OCI-LY1 (cell line): ENCODE data around the gene MTUS2.
A peak's percentile ranks its signal among the peaks of the same experiment; 100 is the strongest.

Experiments
- H2AFZ ChIP-seq: fragments of 200-600 bp; sonication (generic), shearing (Covaris generic); 2 replicates; pipeline ENCODE4 v1.6.0; 2014; ENCODE audit warnings: antibody characterized with exemption, mild to moderate bottlenecking, low read length
- H3F3A ChIP-seq: fragments of 200-600 bp; sonication (generic), shearing (Covaris generic); 2 replicates; pipeline ENCODE4 v1.6.0; 2014; ENCODE audit warnings: mild to moderate bottlenecking, antibody characterized with exemption, low read length, moderate library complexity; ENCODE audit not compliant: insufficient read depth
- H3K27ac ChIP-seq: fragments of 200-600 bp; sonication (generic); 2 replicates; pipeline ENCODE4 v1.5.1; 2014; ENCODE audit warnings: low read length, mixed run types, mild to moderate bottlenecking, low read depth; ENCODE audit not compliant: poor library complexity, severe bottlenecking
- H3K27me3 ChIP-seq: fragments of 200-600 bp; sonication (generic); 2 replicates; pipeline ENCODE4 v1.6.0; 2014; ENCODE audit warnings: antibody characterized with exemption, mild to moderate bottlenecking, low read length, moderate library complexity; ENCODE audit not compliant: insufficient read depth
- H3K36me3 ChIP-seq: fragments of 200-600 bp; sonication (generic); 2 replicates; pipeline ENCODE4 v1.6.1; 2014; ENCODE audit warnings: mild to moderate bottlenecking, antibody characterized with exemption, low read length, moderate library complexity, mixed read lengths; ENCODE audit not compliant: insufficient read depth
- H3K4me1 ChIP-seq: fragments of 200-600 bp; sonication (generic); 2 replicates; pipeline ENCODE4 v1.5.1; 2014; ENCODE audit warnings: mild to moderate bottlenecking, low read length, moderate library complexity; ENCODE audit not compliant: insufficient read depth, severe bottlenecking
- H3K4me2 ChIP-seq: fragments of 200-600 bp; sonication (generic), shearing (Covaris generic); 2 replicates; pipeline ENCODE4 v1.6.1; 2014; ENCODE audit warnings: low read length
- H3K4me3 ChIP-seq: fragments of 200-600 bp; sonication (generic); 2 replicates; pipeline ENCODE4 v1.5.1; 2014; ENCODE audit warnings: low read length, low read depth, mild to moderate bottlenecking, mixed read lengths; ENCODE audit not compliant: poor library complexity, severe bottlenecking
- H3K79me2 ChIP-seq: fragments of 200-600 bp; shearing (Covaris generic); 2 replicates; pipeline ENCODE4 v1.6.1; 2016; ENCODE audit warnings: mixed run types, low read length, mixed read lengths; ENCODE audit not compliant: insufficient read depth
- H3K9ac ChIP-seq: fragments of 200-600 bp; sonication (generic), shearing (Covaris generic); 2 replicates; pipeline ENCODE4 v1.6.1; 2014; ENCODE audit warnings: mild to moderate bottlenecking, low read length, mixed read lengths
- H3K9me2 ChIP-seq: fragments of 200-600 bp; sonication (generic), shearing (Covaris generic); 2 replicates; pipeline ENCODE4 v1.6.1; 2014; ENCODE audit warnings: low read depth, mild to moderate bottlenecking, low read length, mixed read lengths
- H3K9me3 ChIP-seq: fragments of 200-600 bp; shearing (Covaris generic); 2 replicates; pipeline ENCODE4 v1.6.1; 2014; ENCODE audit warnings: low read length, mixed read lengths
- H4K20me1 ChIP-seq: fragments of 200-600 bp; sonication (generic), shearing (Covaris generic); 2 replicates; pipeline ENCODE4 v1.6.0; 2016; ENCODE audit warnings: mild to moderate bottlenecking, low read length; ENCODE audit not compliant: insufficient read depth
- EZH2 ChIP-seq: fragments of 200-600 bp; sonication (generic), shearing (Covaris generic); IDR thresholded peaks from 2 replicates; pipeline ENCODE4 v1.8.0; 2017; ENCODE audit warnings: borderline replicate concordance, mixed run types, mild to moderate bottlenecking, antibody characterized with exemption, low read length, moderate library complexity, mixed read lengths
- TF ChIP-seq, protein P1 (sequence below): fragments of 200-600 bp; sonication (generic), shearing (Covaris generic); IDR thresholded peaks from 2 replicates; pipeline ENCODE4 v1.5.1; 2017; ENCODE audit warnings: mild to moderate bottlenecking, antibody characterized with exemption, low read length, moderate library complexity, mixed read lengths

The MTUS2 gene

DNA sequence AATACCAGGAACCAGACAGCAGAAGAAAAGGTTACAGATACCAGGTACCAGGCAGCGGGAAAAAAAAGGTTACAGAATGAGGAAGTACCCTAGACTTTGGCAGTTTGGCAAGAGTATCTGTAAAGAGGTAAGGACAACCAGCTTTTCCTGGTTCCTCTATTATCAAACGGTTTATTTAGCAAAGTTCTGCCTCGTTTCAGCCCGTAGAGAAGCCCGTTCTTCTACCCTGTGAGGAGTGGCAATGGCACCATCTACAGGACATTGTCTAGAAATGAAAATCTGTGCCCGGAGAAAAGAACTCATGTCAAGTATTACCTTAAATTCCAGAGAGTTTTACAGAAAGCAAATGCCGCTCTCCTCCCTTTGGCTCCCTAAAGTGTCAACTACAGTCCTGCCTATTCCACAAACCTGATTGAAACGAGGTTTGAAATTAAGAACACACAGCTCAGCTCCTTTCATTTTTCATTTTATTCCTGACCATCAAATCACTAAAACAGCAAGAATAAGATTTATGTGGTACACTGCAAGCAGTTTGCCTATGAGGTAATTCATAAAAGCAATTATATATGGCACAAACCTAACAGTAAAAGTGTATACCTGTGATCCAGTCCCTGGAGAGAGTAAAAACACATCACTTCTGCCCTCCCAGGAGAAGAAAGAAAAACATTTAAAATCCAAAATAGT, 549.1 kb downstream of the MTUS2 start:
- Histone ChIP-seq H3K9me2 (no peaks in the 10 kb centered on the region), H3K4me2 (no peak overlapping the region), H3K79me2 (no peaks in the 10 kb centered on the region), H3K36me3 (no peaks in the 10 kb centered on the region), H4K20me1 (no peaks in the 10 kb centered on the region), H3K4me3 (no peak overlapping the region), H3K27ac (no peak overlapping the region), H3K9me3 (no peaks in the 10 kb centered on the region), H3K9ac (no peak overlapping the region), H2AFZ (no peak overlapping the region), H3F3A (no peaks in the 10 kb centered on the region), H3K27me3 (no peaks in the 10 kb centered on the region), H3K4me1 (no peaks in the 10 kb centered on the region)
- no peak for TF ChIP-seq EZH2
- TF ChIP-seq, protein P1, sequence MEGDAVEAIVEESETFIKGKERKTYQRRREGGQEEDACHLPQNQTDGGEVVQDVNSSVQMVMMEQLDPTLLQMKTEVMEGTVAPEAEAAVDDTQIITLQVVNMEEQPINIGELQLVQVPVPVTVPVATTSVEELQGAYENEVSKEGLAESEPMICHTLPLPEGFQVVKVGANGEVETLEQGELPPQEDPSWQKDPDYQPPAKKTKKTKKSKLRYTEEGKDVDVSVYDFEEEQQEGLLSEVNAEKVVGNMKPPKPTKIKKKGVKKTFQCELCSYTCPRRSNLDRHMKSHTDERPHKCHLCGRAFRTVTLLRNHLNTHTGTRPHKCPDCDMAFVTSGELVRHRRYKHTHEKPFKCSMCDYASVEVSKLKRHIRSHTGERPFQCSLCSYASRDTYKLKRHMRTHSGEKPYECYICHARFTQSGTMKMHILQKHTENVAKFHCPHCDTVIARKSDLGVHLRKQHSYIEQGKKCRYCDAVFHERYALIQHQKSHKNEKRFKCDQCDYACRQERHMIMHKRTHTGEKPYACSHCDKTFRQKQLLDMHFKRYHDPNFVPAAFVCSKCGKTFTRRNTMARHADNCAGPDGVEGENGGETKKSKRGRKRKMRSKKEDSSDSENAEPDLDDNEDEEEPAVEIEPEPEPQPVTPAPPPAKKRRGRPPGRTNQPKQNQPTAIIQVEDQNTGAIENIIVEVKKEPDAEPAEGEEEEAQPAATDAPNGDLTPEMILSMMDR, result peak; percentile 64

DNA sequence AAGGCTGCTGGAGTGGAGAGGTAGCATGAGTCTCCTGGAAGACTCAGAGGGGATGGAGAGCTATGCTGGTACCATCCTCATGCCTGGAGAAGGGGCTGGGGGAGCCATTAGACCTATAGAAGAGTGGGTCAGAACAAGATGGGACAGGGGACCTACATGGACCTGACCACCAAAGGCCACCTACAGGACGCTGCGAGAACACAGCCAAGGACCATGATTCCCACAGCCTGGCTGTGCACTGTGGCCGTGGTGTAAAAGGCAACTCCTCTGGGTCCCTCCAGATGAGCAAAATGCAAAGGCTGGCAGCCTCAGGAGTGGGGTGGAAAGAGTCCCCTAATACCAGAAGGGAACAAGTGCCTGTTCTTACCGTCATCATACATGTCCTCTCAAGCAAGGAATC, 559.1 kb downstream of the MTUS2 start:
- Histone ChIP-seq H4K20me1 (no peaks in the 10 kb centered on the region), H2AFZ (no peak overlapping the region), H3K4me1 (no peaks in the 10 kb centered on the region), H3K27ac (no peak overlapping the region), H3K36me3 (no peaks in the 10 kb centered on the region), H3K9ac (no peak overlapping the region), H3K9me3 (0 out of 2 replicates have a peak, but pooled peaks cover 7% of the 10 kb centered on the region), H3K27me3 (no peaks in the 10 kb centered on the region), H3K9me2 (no peaks in the 10 kb centered on the region), H3K4me2 (no peak overlapping the region), H3K79me2 (no peaks in the 10 kb centered on the region), H3F3A (no peaks in the 10 kb centered on the region), H3K4me3 (no peak overlapping the region)
- TF ChIP-seq, protein P1, result no peak
- TF ChIP-seq EZH2, result no peak

DNA sequence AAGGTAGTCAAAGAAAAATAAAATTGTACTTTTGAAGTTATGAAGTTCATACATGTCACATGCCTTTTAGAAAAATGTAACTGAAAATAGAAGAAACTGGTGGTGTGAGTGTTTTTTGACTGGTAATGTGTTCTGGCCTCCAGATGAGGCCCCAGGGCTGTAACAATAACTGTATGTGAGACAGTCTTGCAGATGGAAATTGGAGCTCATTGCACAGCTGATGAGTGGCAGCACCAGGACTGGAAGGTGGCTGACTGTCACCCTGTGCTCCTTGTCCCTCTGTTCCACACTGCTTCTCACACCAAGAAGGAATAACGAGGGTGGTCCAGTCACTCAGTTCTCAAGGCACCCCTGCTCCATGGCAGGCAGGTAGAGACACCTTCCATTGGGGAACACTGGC, 559.7 kb downstream of the MTUS2 start:
- no peaks in the 10 kb centered on the region for H3K9me2 ChIP-seq
- H3K4me1 ChIP-seq, result no peaks in the 10 kb centered on the region
- H3F3A ChIP-seq, result no peaks in the 10 kb centered on the region
- no peaks in the 10 kb centered on the region for H3K36me3 ChIP-seq
- no peak overlapping the region for H3K27ac ChIP-seq
- no peaks in the 10 kb centered on the region for H4K20me1 ChIP-seq
- H3K27me3 ChIP-seq, result no peaks in the 10 kb centered on the region
- no peak overlapping the region for H2AFZ ChIP-seq
- H3K9ac ChIP-seq, result no peak overlapping the region
- H3K79me2 ChIP-seq, result no peaks in the 10 kb centered on the region
- no peak overlapping the region for H3K4me3 ChIP-seq
- no peak overlapping the region for H3K4me2 ChIP-seq
- 0 out of 2 replicates have a peak, but pooled peaks cover 7% of the 10 kb centered on the region for H3K9me3 ChIP-seq
- TF ChIP-seq EZH2, result no peak
- TF ChIP-seq, protein P1, result no peak
